ENCODE measurements around the gene ANKRD34A. TPM values are rescaled to one million over a fixed set of nuclear protein-coding genes. Genes with fewer than 3 reads are reported as not detected.

Gene ANKRD34A
- total RNA-seq, 1 donor = 0.42 TPM

DNA sequence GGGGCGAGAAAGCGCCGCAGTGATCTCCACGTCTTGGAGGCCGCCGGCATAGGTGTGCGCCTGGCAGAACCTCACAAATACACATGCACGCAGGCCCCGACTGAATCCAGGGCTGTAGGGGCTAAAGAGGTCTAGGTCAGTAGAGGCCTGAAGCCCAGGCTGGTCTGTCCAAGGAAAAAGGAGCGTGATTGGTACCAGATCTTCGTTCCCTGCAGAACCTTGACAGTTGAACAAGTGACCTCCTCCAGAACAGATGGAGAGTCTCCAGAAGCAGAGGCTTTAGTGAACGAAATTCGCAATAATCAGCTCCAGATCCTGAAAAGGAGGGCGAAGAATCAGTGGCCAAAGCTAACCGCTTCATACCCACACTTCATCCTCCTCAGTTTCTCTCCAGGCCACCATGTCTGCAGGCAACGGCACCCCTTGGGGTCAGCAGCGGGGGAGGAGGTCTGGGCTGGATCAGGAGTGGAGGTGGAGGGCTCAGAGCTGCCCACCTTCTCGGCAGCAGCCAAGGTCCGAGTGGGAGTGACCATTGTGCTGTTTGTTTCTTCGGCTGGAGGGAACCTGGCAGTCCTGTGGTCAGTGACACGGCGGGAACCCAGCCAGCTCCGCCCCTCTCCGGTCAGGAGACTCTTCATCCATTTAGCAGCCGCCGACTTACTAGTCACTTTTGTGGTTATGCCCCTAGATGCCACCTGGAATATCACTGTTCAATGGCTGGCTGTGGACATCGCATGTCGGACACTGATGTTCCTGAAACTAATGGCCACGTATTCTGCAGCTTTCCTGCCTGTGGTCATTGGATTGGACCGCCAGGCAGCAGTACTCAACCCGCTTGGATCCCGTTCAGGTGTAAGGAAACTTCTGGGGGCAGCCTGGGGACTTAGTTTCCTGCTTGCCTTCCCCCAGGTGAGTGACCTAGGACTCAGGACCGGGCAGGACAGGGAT, 45.1 kb downstream of the ANKRD34A start:
- H3K9me3 ChIP-seq (ENCODE audit: low read depth, low read length) = no peaks in the 10 kb centered on the region

DNA sequence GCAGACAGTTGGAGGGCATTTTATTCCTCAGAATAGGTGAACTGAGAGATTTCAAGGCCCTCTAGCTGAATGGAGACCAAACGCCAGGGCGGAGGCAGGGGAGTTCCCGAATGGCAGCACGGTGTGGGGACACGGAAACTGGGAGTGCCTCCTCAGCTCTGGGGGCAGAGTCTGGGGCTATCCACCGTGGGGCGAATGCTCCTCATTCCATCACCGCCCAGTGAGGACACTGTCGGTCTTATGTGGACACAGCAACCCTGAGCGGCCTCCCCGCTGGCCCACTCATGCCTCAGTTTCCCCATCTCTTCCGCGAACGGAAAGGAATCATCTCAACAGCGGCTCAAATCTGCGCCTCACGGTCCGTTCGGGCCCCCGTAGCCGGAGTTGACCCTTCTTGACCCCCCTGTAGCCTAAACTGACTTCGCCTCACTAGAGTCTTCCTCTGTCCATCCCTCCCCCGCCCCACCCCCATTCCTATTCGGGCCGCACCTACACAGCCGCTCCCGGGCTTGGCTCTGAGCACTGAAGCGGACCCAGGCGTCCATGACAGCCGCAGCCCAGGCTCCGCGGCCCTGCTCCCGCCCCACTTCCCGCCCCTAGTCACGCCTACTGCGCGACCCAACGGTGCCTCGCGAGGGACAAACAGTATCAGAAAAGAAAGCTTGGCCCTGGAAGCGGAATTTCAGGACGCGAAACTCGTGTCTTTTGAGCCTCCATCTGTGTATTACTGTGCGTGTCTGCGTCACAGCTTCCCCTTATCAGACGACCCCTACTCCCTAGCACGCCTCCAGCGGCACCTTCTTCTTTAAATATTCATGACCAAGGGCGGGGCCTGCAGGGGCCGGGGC, 46.0 kb downstream of the ANKRD34A start, which contains the start of gene PEX11B:
TSS of gene PEX11B (minus strand) at position 574 of the 848 bp plus-strand sequence. CDS start at position 545, 29 bp downstream.
- H3K4me1 ChIP-seq (ENCODE audit: insufficient read depth, low read length) = peaks cover 32% of the 10 kb centered on the region
- peak within 1 kb of the TSS; percentile 86 for H3K4me3 ChIP-seq (ENCODE audit: low read length)
- no peaks in the 10 kb centered on the region for H3K9me3 ChIP-seq (ENCODE audit: low read depth, low read length)
- H3K27me3 ChIP-seq (ENCODE audit: insufficient read depth, low read length) = no peaks in the 10 kb centered on the region

More for the DNA sequence above, 45.1 kb downstream of the ANKRD34A start:
- Histone ChIP-seq H3K27me3 (ENCODE audit: insufficient read depth, low read length) (no peaks in the 10 kb centered on the region), H3K4me1 (ENCODE audit: insufficient read depth, low read length) (peaks cover 33% of the 10 kb centered on the region), H3K4me3 (ENCODE audit: low read length) (peak overlapping the region; percentile 86)

DNA sequence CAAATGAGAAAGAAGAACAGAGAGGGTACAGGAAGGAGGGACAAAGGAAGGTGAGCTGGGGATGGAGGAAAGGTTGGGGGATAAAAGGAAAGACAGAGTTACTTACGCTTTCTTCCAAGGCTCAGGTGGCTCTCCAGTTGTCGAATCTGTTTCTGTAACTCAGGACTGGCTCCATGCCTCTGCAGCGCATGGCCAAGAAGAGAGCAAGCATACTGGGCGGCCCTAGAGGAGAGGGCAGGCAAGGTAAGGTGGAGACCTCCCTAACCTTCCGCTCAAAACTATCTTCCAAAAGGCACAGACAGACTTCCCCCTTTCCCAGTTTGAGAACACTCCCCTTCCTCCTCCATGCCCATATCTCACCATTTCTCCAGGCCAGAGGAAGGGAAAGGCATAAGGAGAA, 46.8 kb downstream of the ANKRD34A start:
- Histone ChIP-seq H3K9me3 (ENCODE audit: low read depth, low read length) (no peaks in the 10 kb centered on the region), H3K27me3 (ENCODE audit: insufficient read depth, low read length) (no peaks in the 10 kb centered on the region), H3K4me1 (ENCODE audit: insufficient read depth, low read length) (peaks cover 25% of the 10 kb centered on the region), H3K4me3 (ENCODE audit: low read length) (peak overlapping the region; percentile 86)

DNA sequence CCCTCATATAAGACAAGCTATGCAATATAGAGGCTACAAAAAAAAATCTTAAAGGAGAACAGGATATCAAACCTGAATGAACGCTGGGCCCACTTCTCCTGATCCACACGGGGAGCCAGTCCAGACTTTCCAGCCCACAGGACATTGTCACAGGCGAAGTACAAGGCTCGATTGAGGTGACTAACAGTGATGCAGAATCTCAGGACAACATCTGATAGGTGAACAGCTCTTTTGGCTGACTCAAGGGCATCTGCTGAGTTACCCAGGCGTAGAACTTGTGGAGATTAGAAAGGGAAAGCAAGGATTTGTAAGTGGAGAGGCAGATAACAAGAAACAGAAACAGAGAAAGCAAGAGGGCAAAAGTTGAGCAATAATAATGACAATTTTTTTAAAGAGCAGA, 47.6 kb downstream of the ANKRD34A start:
- Histone ChIP-seq H3K9me3 (ENCODE audit: low read depth, low read length) (no peaks in the 10 kb centered on the region), H3K27me3 (ENCODE audit: insufficient read depth, low read length) (no peaks in the 10 kb centered on the region), H3K4me1 (ENCODE audit: insufficient read depth, low read length) (peaks cover 25% of the 10 kb centered on the region), H3K4me3 (ENCODE audit: low read length) (no peak overlapping the region)

DNA sequence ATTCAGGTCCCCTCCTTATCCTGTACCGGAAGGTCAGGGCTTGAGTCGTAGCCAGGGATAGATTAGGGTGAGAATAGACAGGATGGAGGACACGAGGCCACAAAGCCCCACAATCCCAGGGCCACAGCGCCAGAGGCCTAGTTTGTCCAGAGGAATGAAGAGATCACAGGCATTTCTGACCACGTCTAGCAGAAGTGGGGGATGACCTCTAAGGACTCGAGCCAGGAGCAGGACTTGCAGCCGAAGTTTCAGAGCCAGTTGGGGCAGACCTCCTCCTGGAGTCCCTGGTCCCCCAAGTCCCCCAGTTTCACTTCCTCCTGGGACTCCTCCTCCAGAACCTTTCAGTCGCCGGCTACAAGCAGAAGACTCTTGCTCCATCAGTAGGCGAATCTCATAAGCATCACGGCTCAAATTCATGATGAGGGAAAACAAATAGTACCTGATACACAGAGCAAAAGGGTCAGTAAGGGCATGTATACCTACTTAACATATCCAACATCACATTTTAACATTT, 52.2 kb downstream of the ANKRD34A start:
- Histone ChIP-seq H3K4me1 (ENCODE audit: insufficient read depth, low read length) (peaks cover 3% of the 10 kb centered on the region), H3K9me3 (ENCODE audit: low read depth, low read length) (no peaks in the 10 kb centered on the region), H3K4me3 (ENCODE audit: low read length) (no peak overlapping the region), H3K27me3 (ENCODE audit: insufficient read depth, low read length) (no peaks in the 10 kb centered on the region)

Other genes starting within 250 kb of the ANKRD34A start
- gene CD160, start 245.1 kb downstream of the ANKRD34A start, total RNA-seq = 9.0 TPM
- gene RNF115, start 140.5 kb downstream of the ANKRD34A start, total RNA-seq = 16.4 TPM
- gene POLR3C, start 140.4 kb downstream of the ANKRD34A start, total RNA-seq = 29.9 TPM
- gene NUDT17, start 118.9 kb downstream of the ANKRD34A start, total RNA-seq = 1.2 TPM
- gene PIAS3, start 105.5 kb downstream of the ANKRD34A start, total RNA-seq = 8.0 TPM
- gene ANKRD35, start 78.7 kb downstream of the ANKRD34A start, total RNA-seq = not detected
- gene ITGA10, start 54.5 kb downstream of the ANKRD34A start, total RNA-seq = 0.21 TPM
- gene PEX11B, start 45.9 kb downstream of the ANKRD34A start, total RNA-seq = 6.1 TPM
- gene RBM8A, start 37.1 kb downstream of the ANKRD34A start, total RNA-seq = 98.2 TPM
- 15.1 TPM for gene LIX1L, start 6.6 kb downstream of the ANKRD34A start, total RNA-seq
- 12.7 TPM for gene POLR3GL, start 115 bp upstream of the ANKRD34A start, total RNA-seq
- 2,317 TPM for gene TXNIP, start 32.0 kb upstream of the ANKRD34A start, total RNA-seq
- not detected for gene HJV, start 57.2 kb upstream of the ANKRD34A start, total RNA-seq
- 3.3 TPM for gene NBPF10, start 180.2 kb upstream of the ANKRD34A start, total RNA-seq

Data from mononuclear cell (primary cell).